Measurements from ENCODE around the gene URB2. TPM values are rescaled to one million over a fixed set of nuclear protein-coding genes. Genes with fewer than 3 reads are reported as not detected.

The URB2 gene
- total and polyA plus RNA-seq, 10 of the 15 experiments (the other 5 are each of a cell fraction or from before 2014, with no cell fraction given) = 2.7 to 24.0 (median 16.9) TPM

DNA sequence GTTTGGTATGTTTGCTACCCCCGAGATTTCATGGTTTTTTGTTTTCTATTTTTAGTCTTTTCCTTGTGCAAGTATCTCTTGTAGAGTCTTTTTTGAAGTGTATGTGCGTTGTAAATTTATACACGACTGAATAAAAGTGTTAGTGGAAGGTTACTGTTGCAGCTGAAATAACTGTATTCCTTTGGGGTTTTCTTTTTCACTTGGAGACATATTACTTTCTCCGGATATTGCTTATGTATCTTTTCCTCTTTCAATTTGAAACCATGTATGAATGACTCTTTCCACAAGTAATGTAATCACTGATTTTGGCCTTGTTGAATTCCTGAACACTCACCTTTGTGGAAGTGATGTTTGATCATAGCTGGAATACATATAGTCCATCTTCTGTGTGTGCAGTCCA is 956 bp downstream of the URB2 start:
- no peaks in the 10 kb centered on the region for H4K20me1 ChIP-seq (ENCODE audit: control insufficient read depth, insufficient read depth)
- FAIRE-seq = no peak

More for the DNA sequence above, 956 bp downstream of the URB2 start:
- Histone ChIP-seq H3K27ac (ENCODE audit: control insufficient read depth, insufficient read depth) (no peak overlapping the region; the same call in 1 of the 2 replicates), H3K4me1 (ENCODE audit: control insufficient read depth, insufficient read depth, low read length) (peaks cover 12% of the 10 kb centered on the region), H3K36me3 (ENCODE audit: control insufficient read depth in 2 of 2, insufficient read depth in 2 of 2, low read length in 1 of 2) (peaks cover 0 to 3% of the 10 kb centered on the region in 2 experiments; a peak in 2 of 4 replicates), H3K9me3 (replicated peaks; ENCODE audit: control insufficient read depth, insufficient read depth, low read length) (no peaks in the 10 kb centered on the region), H3K79me2 (ENCODE audit: control insufficient read depth, insufficient read depth, low read length) (peaks cover 83% of the 10 kb centered on the region), H3K27me3 (replicated peaks in 1 of 2; ENCODE audit: control insufficient read depth in 2 of 2, insufficient read depth in 2 of 2, low read length in 1 of 2) (no peaks in the 10 kb centered on the region), H3K4me2 (ENCODE audit: control insufficient read depth, insufficient read depth) (peak overlapping the region; percentile 89), H3K9ac (ENCODE audit: control insufficient read depth, insufficient read depth, low read length) (peak overlapping the region; percentile 84; the same call in 1 of the 2 replicates), H3K4me3 (peak overlapping the region; percentile 99), H2AFZ (ENCODE audit: control insufficient read depth, low read depth, low read length) (no peak overlapping the region; the same call in 1 of the 2 replicates)
- ChIA-PET POLR2A (interaction anchor here (4.4 kb wide), 1 partner anchor 69 kb away, joined by 33 read pairs; the partner anchor contains the start of gene ABCB10), SMC1A (ENCODE audit: uncharacterized antibody, unreplicated experiment) (interaction anchor here (1.6 to 1.8 kb wide), 2 partner anchors 10 to 68 kb away, joined by 7 to 8 read pairs; partner anchors contain the start of gene ABCB10), CTCF (interaction anchor here (0.6 to 2.1 kb wide), 4 partner anchors 68 to 110 kb away, joined by 3 to 8 read pairs (median 6); partner anchors contain the start of gene ABCB10), RAD21 (ENCODE audit: unreplicated experiment) (interaction anchor here (1.3 to 1.4 kb wide), 2 partner anchors 68 to 69 kb away, joined by 4 read pairs; partner anchors contain the start of gene ABCB10)
- intact Hi-C loops (cut with micrococcal nuclease; ENCODE audit: unreplicated experiment) (no loop called here), in situ Hi-C loops (cut with MboI) (loop anchor here (5.0 kb wide), 1 partner anchor 65 kb away; no protein-coding TSS in a partner anchor)
- ATAC-seq (no peak), DNase-seq (ENCODE audit: low read depth, low spot score) (no peak)
- BruUV-seq (replicated peaks) = TSS peak; percentile 56
- no peak for TF ChIP-seq SMAD1 (IDR thresholded peaks at IDR 0.05; ENCODE audit: low read depth, partially characterized antibody)
- TF ChIP-seq EP300 (IDR thresholded peaks at IDR 0.05; ENCODE audit: borderline replicate concordance in 1 of 2, control insufficient read depth in 1 of 2, low read depth in 2 of 2, low read length in 2 of 2) = no peak
- no peak for TF ChIP-seq IKZF2 (IDR thresholded peaks at IDR 0.05)
- TF ChIP-seq STAT3 (IDR thresholded peaks at IDR 0.05; ENCODE audit: low read depth, low read length) = no peak
- TF ChIP-seq, protein P1, sequence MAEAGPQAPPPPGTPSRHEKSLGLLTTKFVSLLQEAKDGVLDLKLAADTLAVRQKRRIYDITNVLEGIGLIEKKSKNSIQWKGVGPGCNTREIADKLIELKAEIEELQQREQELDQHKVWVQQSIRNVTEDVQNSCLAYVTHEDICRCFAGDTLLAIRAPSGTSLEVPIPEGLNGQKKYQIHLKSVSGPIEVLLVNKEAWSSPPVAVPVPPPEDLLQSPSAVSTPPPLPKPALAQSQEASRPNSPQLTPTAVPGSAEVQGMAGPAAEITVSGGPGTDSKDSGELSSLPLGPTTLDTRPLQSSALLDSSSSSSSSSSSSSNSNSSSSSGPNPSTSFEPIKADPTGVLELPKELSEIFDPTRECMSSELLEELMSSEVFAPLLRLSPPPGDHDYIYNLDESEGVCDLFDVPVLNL (IDR thresholded peaks at IDR 0.05; ENCODE audit: low read depth, low read length) = no peak
- TF ChIP-seq PAX8 (IDR thresholded peaks at IDR 0.05) = no peak
- no peak for TF ChIP-seq POLR2AphosphoS2 (IDR thresholded peaks at IDR 0.05; ENCODE audit: low read depth, low read length)
- TF ChIP-seq PML (IDR thresholded peaks at IDR 0.05; ENCODE audit: low read length) = no peak
- 1% methylated on average over 4 of the region's 4 CpGs for WGBS (ENCODE audit: insufficient coverage, insufficient replicate concordance, low lambda C conversion rate, missing lambda C conversion rate)

Measured in GM12878 (cell line).